GM18498 (cell line): Measurements from ENCODE around the gene OR2T35.
"Not testable (repeated sequence)": the region's sequence is repeated elsewhere in the genome, so short reads cannot be mapped to it uniquely, and the experiment has no call there.

Experiments
- ATAC-seq: cut with Tn5 transposase; IDR thresholded peaks from one replicate; pipeline ENCODE4 v1.9.1; 2021; ENCODE audit warnings: mild to moderate bottlenecking, moderate library complexity; ENCODE audit not compliant: unreplicated experiment

Gene OR2T35, protein sequence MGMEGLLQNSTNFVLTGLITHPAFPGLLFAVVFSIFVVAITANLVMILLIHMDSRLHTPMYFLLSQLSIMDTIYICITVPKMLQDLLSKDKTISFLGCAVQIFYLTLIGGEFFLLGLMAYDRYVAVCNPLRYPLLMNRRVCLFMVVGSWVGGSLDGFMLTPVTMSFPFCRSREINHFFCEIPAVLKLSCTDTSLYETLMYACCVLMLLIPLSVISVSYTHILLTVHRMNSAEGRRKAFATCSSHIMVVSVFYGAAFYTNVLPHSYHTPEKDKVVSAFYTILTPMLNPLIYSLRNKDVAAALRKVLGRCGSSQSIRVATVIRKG

DNA sequence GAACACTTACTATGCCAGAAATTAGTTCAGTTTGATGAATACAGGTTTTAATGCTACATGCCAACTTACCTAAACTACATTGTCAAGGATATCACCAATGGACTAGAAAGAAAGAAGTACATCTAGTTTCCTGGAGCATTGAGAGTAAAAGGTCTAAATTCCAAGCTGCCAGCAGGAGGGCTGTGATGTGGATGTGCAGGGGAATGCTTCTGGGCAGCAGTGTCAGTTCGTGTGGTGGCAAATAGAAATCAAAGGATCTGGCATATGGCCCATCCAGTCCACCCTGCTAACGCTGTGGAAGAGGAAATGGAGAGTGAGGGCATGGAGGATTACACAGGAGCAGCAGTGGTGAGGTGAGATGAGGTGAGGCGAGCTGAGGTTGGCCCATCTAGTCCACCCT is at the start of gene OR2T35:
OR2T35 (minus strand) TSS at position 101 of the 400 bp plus-strand sequence. CDS start 6,020 bp downstream, outside the sequence.
- ATAC-seq, result not testable (repeated sequence)

DNA sequence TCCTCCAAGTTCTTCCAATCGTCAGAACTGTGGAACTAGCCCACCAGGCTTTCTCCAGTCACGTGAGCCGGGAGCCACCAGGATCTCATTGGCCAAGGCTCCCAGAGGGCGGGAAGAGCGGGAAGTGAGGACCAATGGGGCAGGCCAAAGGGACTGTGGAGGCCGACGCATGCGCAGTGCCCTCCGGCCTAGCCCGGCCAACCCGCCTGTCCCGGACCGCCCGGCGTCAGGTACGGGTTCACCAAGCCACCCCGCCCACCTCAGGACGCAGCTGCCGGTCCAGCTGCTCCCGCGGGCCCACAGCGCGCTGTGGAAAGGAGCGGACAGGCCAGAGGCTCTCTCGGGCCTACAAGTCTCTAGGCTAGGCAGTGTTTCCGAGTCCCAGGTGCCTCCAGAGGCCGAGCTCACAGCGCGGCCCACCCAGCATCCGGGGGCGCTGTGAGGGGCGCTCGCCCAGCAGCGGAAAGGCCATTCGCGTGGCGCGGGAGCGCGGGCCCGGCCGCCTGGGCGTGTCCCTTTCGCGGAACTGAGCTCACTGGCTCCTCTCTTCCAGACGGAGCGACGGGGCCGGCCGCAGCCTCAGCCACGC is 46.6 kb upstream of the OR2T35 start:
- no peak for ATAC-seq

DNA sequence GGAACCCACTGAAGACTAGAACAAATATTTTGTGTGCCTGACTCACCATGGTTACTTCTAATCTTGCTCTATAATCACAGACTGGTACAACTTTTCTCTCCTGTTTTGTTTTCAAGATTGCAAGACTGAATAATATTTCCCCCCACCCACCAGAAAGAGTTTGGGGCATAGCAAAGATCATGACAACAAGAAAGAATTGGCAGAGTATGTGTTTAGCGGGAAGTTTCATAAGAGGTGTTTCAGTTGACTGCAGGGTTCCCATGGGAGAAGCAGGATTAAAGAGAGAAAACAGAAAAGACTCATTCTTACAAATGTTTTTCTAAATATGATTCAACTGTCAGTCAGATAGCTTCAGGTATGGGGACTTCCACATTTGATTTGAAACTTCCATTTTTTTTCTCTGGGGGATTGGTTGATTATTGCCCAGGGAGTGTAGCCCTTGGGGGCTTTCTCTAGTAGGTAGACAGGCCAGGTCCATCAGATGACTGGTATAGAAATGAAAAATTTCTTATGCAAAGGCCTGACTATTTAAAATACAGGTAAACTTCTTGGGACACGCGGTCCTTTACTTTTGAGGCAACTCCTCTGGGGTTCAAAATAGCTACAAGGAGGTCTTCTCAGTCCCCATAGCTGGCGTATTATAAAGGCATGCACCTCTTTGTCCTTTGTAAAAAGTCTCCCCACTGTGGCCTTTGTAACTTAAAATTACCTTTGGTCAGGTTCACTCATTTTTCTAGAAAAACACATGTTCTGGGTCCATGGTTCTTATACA is 43.6 kb upstream of the OR2T35 start:
- ATAC-seq, result peak; percentile 62

DNA sequence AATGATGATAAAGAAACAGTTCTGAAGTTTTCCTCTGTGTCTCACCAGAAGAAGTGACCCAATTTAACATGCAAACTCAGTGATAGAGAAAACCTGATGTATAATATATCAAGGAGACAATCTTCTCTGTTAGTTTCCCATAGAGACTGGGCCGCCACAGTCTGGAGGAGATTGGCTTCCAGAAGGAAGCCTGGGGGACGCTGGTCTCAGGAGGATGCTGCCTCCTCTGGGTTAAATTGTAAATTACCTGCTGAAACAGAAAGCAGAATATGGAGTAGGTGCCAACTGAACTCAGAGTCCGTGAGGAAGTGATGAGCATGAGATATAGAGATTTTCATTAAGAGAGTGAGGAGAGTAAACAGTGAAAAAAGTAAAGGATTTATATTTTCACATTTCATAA is 41.7 kb upstream of the OR2T35 start:
- ATAC-seq, result peak; percentile 93

DNA sequence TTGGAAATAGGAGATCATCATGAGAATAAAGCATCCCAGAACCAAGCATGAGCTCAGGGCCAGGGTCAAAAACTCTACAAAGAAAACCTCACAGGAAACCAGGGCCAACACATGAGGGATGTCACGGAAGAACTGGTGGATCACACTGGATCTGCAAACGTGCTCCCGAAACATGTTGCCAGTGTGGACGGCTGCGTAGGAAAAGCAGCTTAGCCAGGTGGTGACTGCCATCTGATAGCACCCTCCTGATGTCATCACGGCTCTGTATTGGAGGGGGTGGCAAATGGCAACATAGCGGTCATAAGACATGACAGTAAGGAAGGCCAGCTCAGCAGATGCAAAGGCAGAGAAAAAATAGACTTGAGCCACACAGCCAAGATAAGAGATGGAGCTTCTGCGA is 36.6 kb upstream of the OR2T35 start:
- no peak for ATAC-seq

DNA sequence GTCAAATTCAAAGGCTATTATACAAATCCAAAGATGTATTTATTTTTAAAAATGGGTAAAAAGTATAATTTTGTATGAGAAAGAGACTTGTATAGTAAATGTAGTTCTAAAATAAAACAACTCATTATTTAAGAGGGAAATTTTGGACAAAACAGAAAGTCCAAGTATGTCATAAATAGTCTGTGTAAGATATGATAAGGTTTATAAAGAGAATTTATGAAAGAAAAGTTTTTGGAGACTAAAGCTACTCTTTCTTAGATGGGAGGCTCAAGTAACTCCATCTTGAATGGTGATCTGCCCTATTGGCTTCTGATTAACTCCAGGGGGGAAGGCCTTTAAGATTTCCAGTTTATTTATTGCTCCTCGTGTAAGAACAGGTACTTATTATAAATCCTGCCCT is 24.9 kb upstream of the OR2T35 start:
- ATAC-seq, result no peak

DNA sequence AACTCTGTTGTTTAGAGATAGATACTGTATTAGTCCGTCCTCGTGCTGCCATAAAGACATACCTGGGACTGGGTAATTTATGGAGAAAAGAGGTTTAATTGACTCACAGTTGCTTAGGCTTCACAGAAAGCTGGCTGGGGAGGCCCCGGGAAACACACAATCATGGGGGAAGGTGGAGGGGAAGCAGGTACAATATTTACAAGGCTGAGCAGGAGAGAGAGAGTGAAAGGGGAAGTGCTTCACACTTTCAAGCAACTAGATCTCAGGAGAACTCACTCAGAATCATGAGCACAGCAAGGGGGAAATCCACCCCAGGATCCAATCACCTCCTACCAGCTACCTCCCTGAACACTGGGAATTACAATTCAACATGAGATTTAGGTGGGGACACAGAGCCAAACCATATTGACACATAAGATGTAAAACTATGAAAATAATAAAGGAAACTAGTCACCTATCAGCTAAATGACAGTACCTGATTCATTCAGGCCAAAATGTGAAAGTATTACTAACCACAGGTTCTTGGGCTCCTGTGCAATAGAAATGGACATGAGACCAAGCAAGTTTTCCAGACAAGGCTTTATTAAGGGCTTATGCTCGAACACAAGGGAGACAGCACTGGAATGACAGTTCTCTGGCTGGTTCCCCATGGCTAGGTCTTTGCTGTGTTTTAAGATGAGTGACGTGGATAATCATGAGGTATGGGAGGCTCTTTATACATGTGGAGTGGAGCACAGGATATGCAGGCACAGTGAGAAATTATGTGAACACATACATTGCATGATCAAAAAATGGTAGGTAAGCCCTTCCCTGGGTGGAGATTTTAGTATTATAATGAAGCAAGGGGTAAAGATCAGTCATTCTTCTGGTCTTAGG is 18.6 kb upstream of the OR2T35 start:
- peak; percentile 97 for ATAC-seq

DNA sequence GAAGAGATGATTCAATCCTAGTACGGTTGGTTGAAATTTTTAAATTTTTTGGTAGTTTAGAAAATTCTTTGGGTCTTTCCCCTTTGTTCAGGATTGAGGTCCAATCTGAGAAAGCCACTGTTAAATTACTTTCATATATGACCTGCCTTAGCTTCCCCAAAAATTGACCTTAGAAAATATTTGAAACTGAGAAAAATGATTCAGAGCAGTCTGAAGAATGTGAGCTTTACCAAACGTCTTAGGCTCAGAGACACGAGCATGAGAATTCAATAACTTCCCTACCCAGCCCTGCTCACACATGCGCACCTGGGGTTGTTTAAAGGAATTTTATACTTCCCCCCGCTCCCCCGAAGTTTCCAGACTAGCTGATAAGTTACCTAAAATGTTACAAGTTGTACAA is 11.7 kb upstream of the OR2T35 start:
- peak; percentile 58 for ATAC-seq

DNA sequence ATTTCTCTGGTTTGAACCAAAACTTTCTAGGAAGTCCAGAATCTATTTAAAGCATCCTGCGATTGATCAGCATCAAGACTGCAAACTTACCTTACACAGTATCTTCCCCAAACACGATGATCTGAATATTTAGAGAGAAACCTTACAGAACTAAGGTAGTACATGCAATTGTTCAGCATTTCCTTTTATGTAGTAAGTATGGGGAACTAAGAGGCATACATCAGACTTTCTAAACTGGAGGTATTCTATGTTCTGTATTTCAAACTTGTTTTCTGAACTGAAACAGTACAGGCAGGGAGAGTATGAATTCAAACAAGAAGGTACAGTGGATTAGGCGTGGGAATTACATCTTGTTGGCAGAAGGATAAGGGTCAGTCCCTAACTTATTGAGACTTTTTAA is 10.3 kb upstream of the OR2T35 start, which contains the start of gene OR2T27:
OR2T27 (minus strand) TSS at position 175 of the 400 bp plus-strand sequence. CDS start 4,644 bp downstream, outside the sequence.
- peak; percentile 79 for ATAC-seq

DNA sequence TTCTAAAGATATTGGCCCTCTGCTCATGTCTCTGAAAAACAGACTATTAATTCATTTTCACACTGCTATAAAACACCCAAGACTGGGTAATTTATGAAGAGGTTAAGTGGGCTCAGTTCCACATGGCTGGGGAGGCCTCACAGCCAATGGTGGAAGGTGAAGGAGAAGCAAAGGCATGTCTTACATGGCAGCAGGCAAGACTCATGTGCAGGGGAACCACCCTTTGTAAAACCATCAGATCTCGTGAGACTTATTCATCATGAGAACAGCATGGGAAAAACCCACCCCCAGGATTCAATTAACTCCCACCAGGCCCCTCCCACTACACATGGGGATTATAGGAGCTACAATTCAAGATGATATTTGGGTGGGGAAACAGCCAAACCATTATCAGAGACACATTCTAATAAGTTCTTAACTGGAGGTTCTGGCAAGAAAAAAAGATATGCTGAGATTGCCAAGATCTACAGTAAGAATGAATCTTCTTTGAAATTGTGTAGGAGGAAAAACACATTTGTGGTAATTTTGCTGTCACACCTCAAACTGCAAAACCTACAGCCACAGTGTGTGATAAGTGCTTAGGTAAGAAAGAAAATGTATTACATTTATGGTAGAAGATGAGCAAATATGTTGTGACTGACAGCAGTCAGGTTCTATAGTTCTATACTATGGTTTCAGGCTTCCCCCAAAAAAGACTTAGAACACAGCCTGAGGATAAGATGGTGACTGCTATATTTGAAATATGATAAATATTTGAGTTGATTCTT is 3.9 kb upstream of the OR2T35 start:
- not testable (repeated sequence) for ATAC-seq

DNA sequence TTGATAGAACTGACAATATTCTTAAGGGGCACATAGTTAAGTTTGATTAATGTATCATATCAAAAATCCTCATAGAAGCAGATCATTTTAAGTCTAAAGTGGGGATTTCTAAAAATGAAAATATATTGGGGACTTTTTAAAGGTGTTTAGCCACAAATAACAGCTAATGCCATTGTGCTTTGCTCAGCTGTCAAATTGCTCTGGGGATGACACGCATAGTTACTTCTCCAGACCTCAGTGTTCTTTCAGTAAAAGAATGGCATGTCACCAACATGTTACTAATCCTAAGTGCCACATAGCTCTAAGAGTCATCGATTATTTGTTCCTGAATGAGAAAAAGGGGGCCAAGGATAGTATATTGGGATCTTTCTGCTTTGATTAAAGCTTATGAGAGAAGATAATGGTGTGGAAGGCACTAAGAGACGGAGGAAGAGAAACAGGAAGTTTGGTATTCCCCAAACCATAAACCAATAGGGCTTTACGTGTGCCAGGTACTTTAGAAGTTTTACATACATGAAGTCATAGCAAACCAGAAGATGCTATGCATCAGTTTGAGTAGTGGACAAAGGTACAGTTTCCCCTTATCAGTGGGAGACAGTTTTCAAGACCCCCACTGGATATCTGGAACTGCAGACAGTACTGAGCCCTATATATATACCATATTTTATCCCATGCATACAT is 2.0 kb downstream of the OR2T35 start:
- peak; percentile 60 for ATAC-seq

DNA sequence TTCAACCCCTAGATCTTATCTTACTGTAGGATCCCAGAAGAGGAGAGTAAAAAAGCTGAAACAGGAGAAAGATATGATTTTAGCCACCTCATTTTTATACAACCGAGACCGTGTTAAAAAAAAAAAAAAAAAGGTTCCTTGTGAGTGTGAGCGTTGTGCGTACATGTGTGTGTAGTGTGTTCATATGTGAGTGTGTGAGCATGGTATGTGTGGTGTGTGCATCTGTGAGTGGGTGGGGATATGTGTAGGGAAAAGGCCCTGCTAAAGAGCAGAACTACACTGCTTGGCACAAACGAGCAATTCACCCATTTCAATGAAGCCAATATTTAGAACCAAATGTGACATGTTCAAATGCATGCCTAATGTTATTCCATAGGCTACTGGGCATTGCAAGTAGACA is 3.5 kb downstream of the OR2T35 start:
- ATAC-seq, result peak; percentile 20

DNA sequence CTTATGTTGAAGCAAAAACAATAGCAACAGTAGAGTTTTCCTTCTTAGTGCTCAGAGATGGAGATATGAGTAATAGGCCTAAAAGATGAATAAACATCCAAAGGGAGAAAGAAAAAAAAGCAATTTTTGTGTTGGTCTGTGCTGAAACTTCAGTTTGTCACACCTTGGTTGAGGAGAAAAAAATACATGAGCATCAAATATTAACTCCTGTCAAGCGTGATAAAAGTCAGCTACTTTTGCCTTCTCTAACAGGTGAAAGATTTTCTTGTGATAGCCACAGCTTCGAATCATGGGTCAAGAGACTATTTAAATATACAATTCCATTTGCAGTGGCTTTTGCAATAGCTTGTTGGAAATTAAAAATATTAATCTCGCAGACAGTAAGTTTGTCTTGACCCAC is 4.2 kb downstream of the OR2T35 start:
- ATAC-seq, result peak; percentile 50

DNA sequence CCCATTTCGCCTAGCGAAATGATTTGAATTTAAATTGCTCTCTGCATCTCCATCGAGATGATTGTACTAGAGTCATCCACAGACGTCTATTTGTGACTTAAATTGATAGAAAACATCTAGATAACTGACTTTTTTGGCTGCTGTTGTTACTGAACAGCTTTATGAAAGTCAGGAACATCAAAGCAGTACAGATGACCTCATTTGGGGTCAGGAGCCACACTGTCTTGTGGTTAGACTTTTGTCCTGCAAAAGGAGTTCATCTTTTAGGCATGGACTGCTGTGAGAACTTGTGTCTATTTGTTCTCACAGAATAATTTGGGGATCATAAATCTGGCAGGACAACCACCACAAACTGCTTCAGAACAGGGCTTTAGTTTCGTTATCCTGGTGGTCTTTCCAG is 5.4 kb downstream of the OR2T35 start:
- ATAC-seq, result peak; percentile 26

DNA sequence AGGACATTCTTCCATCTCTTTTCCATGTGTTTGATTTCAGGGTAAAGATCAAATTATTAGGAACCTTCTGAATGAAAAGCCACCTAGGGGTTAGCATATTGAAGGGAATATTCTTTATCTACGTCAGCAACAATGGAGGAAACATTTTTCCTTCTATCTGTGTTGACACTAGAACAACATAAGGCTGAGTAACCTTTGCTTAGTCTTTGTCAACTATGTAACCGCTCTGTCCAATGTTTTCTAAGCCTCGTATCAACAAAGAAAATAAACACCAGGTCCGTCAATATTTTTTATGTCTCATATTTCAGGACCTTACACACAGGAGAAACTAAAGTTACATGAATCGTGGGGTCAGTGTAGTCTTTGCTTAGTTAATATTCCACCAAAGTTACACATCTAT is 8.5 kb downstream of the OR2T35 start:
- ATAC-seq, result not testable (repeated sequence)

DNA sequence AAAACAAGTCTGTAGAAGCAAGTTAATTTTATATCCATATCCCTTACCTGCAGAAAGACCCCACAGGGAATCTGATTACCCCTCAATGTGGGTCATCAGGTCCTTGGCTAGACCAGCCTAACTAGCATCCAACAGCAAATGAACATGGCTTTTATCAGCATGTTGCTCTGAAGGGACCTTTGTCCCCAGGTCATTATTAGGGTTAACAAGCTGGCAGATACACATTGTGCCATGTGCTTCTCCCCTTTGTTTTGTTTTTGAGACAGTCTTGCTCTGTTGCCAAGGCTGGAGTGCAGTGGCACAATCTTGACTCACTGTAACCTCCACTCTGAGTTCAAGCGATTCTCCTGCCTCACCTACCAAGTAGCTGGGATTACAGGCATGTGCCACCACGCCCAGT is 10.1 kb downstream of the OR2T35 start, which contains the start of gene OR2T11:
OR2T11 (minus strand) TSS at position 101 of the 400 bp plus-strand sequence. CDS start 7,963 bp downstream, outside the sequence.
- not testable (repeated sequence) for ATAC-seq

DNA sequence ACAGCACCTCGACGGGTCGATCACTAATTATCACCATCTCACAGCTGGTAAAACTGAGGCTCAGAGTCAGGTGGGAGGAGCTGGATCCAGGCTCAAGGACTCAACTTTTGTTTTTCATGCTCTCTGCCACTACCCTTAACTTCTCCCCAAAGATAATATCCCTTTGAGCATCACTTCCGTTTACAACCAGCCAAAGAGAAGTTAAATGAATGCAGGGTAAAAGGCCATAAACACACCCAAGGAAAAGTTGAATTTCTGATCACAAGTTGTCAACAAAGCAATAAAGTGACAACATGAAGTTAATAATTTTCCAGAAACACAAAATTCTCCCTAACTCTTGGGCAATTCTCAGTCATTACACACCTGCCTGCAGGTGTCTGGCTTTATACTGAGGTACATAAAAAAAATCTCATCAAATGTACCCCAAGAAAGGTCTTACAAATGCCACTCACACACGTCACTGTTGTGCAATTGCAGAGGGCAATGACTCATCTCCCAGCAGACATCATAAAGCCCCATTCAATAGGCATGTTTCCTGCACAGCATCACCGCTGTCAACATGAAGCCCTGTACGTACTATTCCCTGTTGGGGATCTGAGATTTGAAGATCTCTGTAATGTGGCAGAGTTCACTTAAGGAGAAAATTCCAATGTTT is 13.6 kb downstream of the OR2T35 start:
- ATAC-seq, result no peak

DNA sequence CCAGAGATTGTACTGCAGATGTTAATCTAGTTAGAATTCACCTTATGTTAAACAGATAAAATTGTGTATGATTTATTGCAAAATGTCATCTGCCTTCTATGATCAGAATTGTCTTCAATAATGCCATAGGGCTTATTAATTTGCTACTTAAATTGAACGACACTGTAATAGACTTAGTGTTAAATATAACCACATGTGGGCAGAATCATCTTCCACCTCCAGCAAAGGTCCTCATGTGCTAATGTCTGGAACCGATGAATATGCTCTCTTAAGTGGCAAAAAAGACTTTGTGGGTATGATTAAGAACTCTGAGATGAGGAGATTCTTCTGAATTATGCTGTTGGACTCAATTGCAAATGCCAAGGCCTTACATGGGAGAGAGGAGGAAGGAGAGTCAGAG is 14.5 kb downstream of the OR2T35 start:
- no peak for ATAC-seq
